HG02938 (cell line): ENCODE measurements around the gene TOR2A.
"Not testable (repeated sequence)": the region's sequence is repeated elsewhere in the genome, so short reads cannot be mapped to it uniquely, and the experiment has no call there.

Experiments used
- ATAC-seq: cut with Tn5 transposase; IDR thresholded peaks from one replicate; pipeline ENCODE4 v1.9.1; 2021; ENCODE audit warnings: mild to moderate bottlenecking, moderate library complexity; ENCODE audit not compliant: unreplicated experiment

The TOR2A gene

DNA sequence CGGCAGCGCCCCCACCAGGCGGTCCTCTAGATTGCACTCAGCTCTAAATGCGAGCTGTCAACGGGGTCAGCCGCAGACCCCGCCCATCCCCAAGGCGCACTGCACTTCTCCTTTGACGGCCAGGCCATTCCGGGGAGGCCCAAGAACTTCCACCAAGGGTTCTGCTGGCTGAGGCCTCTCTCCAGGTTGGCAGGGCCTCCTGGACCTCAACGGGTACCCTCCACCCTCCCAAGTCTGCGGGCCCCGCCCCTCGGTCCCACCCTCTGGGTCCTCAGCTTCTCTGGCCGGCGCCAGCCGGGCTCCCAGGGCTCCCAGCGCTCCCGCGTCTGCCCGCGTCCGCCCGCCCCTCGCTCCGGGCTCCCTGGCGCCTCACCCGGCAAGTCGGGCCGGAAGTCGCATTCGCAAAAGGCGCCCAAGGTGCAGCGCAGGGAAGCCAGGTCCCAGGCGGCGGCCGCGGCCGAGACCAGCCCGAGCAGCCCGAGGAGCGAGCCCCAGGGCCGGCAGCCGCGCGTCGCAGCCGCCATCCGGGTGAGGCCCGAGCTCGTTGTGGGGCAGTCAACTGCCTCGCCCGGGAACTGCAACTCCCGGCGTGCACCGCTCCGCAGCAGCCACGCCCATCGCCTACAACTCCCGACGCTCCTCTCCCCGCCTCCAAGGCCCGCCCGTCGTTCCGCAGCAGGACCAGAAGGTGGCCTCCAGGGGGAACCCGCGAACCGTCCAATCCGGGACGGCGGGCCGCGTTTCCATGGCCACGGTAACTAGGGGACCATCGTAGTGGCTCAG lies at the start of gene TOR2A:
Gene TOR2A (minus strand): TSS at position 548 of the 783 bp plus-strand sequence. CDS start 24 bp downstream, at position 524.
- peak; percentile 76 for ATAC-seq

GRCh38 chr9:127783111-127784008 lies 48.3 kb upstream of the TOR2A start:
- no peak for ATAC-seq

DNA sequence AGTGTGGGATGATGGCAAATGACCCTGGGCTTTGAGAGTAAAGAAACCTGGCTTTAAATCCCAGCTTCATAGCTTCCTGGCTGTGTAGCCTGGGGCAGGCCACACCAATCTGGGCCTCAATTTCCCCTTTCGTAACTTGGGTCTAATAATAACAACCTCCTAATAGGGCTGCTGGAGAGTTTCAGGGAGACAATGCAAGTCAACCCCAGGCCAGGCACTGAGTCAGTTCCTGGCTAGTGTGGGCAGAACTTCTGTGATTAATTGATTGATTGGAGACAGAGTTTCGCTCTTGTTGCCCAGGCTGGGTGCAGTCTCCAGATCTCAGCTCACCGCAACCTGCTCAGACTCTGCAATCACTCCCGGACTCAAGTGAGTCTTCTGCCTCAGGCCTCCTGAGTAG lies 46.7 kb upstream of the TOR2A start:
- ATAC-seq, result no peak

GRCh38 chr9:127780909-127781308 lies 45.8 kb upstream of the TOR2A start:
- not testable (repeated sequence) for ATAC-seq

GRCh38 chr9:127780126-127780885 lies 45.2 kb upstream of the TOR2A start:
- ATAC-seq, result no peak

DNA sequence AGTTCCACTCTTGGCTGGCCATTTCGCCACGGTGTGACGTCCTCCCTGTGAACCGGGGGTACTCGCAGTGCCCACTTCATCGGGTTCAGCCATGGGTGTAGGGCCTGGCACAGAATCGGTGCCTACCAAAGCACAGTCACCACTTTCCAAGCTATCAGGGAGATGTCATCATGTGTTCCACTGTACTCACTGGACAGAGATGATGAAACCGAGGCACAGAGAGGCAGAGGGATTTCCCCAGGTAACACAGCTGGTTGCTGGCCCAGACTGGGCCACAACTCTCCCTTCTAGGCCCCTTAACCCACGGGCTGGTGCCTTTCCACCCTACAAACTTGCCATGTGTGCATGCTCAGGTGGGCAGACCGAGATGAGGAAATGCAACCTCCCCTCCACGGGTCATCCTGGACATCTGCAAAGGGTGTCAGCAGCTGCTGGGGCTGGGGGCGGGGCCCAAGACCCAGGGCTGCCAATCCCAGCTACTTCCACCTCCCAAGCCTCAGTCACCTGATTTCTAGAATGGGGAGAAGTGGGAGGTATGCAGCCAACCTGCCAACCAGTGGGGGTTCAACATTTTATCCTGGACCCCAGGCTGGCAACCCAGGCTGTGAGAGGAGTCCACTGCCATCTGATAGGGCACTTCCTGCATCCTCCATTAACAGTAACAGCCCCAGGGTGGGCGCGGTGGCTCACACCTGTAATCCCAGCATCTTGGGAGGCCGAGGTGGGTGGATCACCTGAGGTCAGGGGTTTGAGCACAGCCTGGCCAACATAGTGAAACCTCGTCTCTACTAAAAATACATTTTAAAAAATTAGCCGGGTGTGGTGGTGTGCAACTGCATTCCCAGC lies 44.3 kb upstream of the TOR2A start:
- peak; percentile 35 for ATAC-seq

GRCh38 chr9:127778280-127779135 lies 43.4 kb upstream of the TOR2A start, which contains the start of gene SH2D3C:
SH2D3C (minus strand) TSS chr9:127778666; CDS start chr9:127778627, 39 bp downstream.
- ATAC-seq, result no peak

GRCh38 chr9:127777368-127777980 lies 42.4 kb upstream of the TOR2A start:
- no peak for ATAC-seq

- no peak for ATAC-seq
Observed at GRCh38 chr9:127776924-127777289, 41.8 kb upstream of the TOR2A start.

DNA sequence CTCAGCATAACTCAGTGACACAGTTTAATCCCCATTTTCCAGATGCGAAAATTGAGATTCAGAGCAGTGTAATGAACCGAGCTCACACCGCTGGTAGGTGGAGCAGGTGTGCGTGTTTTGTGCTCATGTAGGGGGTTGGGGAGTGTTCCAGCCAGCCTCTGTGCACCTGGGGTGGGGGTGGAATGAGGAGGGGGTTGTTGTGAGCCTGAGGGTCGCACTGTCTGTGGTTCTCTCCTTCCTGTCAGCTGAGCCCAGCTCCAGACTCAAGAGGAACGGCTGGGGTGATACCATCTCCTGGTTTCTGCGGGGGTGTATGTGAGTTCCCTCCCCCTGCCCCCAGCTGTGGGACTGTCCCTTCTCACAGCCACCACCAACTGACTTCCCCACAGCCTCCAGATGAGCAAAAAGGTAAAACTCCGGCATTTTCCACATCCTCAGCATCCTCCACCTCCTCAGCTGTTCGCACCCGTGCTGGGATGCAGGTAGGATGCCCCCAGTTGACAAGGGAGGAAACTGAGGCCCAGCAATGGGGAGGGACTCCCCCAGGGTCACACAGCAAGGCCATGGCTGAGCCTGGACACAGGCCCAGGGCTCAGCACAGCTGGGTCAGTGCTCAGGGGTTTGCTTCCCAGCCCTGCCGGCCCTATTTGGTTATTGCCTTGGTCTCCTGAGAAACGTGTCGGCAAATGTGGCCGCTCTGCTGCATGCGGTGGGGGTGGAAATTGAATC lies 41.3 kb upstream of the TOR2A start:
- no peak for ATAC-seq

DNA sequence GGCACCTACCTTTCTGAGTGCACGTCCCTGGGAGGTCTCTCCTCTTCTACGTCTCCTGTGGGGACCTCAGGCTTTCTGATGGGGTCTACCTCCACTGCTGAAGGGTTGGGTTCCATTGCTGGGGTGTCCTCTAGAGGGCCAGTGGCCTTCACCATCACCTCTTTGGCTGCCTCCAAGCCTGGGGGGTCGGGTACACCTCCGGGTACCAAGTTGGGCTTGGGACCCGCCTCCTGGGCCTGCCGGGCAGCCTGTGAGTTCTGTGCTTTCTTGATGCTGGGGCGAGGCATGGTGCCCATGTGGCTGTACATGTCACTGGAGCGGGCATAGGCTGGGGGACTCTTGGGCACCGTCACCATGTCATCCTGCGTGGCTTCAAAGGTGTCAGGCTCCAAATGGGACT lies 38.9 kb upstream of the TOR2A start:
- no peak for ATAC-seq

- no peak for ATAC-seq
Observed at GRCh38 chr9:127773272-127773671, 38.2 kb upstream of the TOR2A start.

DNA sequence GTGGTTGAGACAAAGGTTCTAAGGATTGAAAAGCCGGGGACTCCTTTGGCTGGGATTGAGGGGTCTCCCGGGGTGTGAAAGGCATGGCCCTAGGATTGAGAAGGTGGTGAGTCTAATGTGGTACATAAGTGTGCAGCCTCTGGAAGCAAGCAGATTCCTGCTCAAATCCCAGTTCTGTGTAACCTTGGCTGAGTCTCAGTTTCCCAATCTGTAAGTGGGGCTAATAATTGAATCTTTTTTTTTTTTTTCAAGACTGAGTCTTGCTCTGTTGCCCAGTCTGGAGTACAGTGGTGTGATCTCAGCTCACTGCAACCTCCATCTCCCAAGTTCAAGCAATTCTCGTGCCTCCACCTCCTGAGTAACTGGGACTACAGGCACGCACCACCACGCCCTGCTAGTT lies 37.5 kb upstream of the TOR2A start:
- no peak for ATAC-seq

DNA sequence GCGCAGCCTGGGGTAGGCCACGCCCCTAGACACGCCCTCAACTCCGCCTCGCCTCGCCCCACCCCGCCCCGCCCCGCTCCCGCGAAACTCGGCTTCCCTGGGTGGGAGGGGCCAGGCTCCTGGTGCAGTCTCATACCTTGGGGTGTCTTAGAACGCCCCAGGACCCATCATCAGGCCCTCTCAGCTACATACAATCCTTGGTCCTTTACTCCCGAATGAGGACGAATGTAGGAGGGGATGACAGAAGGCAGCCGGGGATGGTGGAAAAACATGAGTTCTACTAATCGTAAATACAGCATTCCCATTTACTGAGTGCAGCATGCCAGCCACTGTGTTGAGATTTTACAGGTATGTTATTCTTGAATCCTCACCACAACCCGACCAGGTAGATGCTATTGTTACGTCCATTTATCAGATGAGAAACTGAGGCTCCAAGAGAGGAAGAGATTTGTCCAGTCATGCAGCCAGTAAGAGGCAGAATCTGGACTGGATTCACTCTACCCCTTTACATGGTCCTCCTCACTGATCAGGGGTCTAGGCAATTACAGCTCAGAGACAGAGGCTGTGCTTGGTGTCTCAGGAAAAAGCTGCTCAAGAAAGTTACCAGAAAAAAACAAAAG lies 36.6 kb upstream of the TOR2A start:
- no peak for ATAC-seq

DNA sequence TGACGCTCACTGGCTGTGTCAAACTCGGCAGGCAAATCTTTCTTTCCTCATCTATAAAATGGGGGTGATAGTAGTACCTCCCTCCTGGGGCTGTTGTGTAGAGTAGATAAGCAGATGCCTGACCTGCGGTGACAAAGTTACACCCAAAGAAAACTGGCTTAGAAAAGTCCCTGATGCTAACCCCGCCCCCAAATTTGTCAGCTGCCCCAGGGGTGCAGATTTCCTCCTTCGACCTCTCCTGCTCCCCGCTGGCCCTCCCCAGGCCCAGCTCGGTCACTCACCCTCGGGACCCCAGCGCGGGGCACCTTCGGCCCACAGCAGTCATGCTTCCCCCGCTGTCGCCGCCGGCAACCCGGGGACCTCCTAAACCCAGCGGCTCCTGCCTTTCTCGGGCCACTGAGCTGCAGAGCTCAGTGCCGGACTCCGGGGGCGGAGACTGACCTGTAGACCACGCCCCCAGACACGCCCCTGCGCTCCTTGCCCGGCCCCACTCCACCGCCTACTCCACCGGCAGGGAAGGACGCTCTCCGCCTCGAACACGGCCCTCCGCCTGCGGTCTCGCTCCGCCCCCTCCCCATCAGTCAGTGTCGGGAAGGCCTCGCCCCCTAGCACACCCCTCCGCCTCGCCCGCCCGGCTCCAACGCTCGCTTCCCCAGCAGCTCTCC lies 35.9 kb upstream of the TOR2A start:
- peak; percentile 77 for ATAC-seq

GRCh38 chr9:127770583-127770904 lies 35.5 kb upstream of the TOR2A start:
- no peak for ATAC-seq

DNA sequence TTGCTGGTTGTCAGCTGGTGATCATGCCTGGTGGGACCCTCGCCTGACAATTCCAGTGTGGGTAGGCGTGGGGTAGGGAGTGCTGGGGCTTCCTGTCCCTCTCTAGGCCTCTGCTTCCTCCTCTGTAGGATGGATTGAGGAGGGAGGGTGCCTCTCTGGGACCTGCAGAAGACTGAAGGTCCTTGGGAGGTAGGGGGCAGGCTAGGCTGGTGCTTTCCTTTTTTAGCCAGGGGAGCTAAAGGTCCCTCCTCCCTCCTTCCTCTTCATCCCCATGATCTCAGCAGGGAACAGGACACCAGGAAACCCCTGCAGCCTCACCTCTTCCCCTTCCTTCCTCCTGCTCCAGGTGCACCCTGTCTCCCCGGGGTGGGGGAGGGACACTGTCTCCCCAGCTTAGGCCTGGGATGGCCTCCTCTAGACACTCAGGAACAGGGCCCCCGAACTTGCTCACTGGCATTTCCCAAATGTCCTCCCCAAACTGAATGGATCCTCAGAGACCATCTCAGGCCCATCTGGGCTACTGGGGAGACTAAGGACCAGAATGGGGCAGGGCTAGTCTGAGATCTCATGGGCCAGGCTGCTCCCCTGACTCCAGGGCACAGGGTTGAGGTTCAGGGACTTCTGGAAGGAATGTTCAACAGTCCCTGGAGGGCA lies 35.0 kb upstream of the TOR2A start:
- ATAC-seq, result no peak
